ENCODE measurements around the gene GPR143. TPM values are rescaled to one million over a fixed set of nuclear protein-coding genes. Genes with fewer than 3 reads are reported as not detected.

The GPR143 gene
- total and polyA plus RNA-seq, 10 of the 15 experiments (the other 5 are each of a cell fraction or from before 2014, with no cell fraction given), result 0.05 to 0.31 (median 0.15) TPM; not detected in 5

GRCh38 chrX:9681011-9681410 is 84.6 kb downstream of the GPR143 start (continued):
- TF ChIP-seq, protein P1, sequence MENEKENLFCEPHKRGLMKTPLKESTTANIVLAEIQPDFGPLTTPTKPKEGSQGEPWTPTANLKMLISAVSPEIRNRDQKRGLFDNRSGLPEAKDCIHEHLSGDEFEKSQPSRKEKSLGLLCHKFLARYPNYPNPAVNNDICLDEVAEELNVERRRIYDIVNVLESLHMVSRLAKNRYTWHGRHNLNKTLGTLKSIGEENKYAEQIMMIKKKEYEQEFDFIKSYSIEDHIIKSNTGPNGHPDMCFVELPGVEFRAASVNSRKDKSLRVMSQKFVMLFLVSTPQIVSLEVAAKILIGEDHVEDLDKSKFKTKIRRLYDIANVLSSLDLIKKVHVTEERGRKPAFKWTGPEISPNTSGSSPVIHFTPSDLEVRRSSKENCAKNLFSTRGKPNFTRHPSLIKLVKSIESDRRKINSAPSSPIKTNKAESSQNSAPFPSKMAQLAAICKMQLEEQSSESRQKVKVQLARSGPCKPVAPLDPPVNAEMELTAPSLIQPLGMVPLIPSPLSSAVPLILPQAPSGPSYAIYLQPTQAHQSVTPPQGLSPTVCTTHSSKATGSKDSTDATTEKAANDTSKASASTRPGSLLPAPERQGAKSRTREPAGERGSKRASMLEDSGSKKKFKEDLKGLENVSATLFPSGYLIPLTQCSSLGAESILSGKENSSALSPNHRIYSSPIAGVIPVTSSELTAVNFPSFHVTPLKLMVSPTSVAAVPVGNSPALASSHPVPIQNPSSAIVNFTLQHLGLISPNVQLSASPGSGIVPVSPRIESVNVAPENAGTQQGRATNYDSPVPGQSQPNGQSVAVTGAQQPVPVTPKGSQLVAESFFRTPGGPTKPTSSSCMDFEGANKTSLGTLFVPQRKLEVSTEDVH (IDR thresholded peaks at IDR 0.05; ENCODE audit: low read depth, partially characterized antibody), result no peak
- TF ChIP-seq TBL1XR1 (IDR thresholded peaks at IDR 0.05; ENCODE audit: low read depth, low read length), result no peak

GRCh38 chrX:9678215-9678965 is 87.3 kb downstream of the GPR143 start:
- RAD21 ChIA-PET (ENCODE audit: unreplicated experiment), result interaction anchor here (0.6 kb wide), 1 partner anchor 325 kb away, joined by 3 read pairs; no protein-coding TSS in a partner anchor
- TF ChIP-seq ZBTB40 (IDR thresholded peaks at IDR 0.05; ENCODE audit: borderline replicate concordance), result peak; percentile 77
- no peak for TF ChIP-seq HDAC6 (IDR thresholded peaks at IDR 0.05; ENCODE audit: unreplicated experiment)
- BruUV-seq (replicated peaks), result no TSS peak
- no peak overlapping the region for H3K4me3 ChIP-seq
- H3K4me1 ChIP-seq (ENCODE audit: control insufficient read depth, insufficient read depth, low read length), result peaks cover 6% of the 10 kb centered on the region
- no peak overlapping the region for H3K9ac ChIP-seq (ENCODE audit: control insufficient read depth, insufficient read depth, low read length)
- H3K27me3 ChIP-seq (replicated peaks in 1 of 2; ENCODE audit: control insufficient read depth in 2 of 2, insufficient read depth in 2 of 2, low read length in 1 of 2), result no peaks in the 10 kb centered on the region
- intact Hi-C loops (cut with micrococcal nuclease; ENCODE audit: unreplicated experiment), result loop anchor here (5.0 kb wide), 1 partner anchor 326 kb away; no protein-coding TSS in a partner anchor
- WGBS (ENCODE audit: insufficient coverage, insufficient replicate concordance, low lambda C conversion rate, missing lambda C conversion rate), result 83% methylated on average over 3 of the region's 3 CpGs
- FAIRE-seq (no peak), DNase-seq (ENCODE audit: low read depth, low spot score) (no peak), ATAC-seq (no peak)
- in situ Hi-C loops (cut with MboI), result no loop called here
- H3K4me2 ChIP-seq (ENCODE audit: control insufficient read depth, insufficient read depth), result peak overlapping the region; percentile 7; the same call in 1 of the 2 replicates
- CTCF ChIA-PET, result no interaction called here
- H4K20me1 ChIP-seq (ENCODE audit: control insufficient read depth, insufficient read depth), result no peaks in the 10 kb centered on the region
- peaks cover 11% of the 10 kb centered on the region; the same call in 2 of the 3 replicates for H3K9me3 ChIP-seq (replicated peaks; ENCODE audit: control insufficient read depth, insufficient read depth, low read length)
- H3K36me3 ChIP-seq (ENCODE audit: control insufficient read depth in 2 of 2, insufficient read depth in 2 of 2, low read length in 1 of 2), result no peaks in the 10 kb centered on the region; a peak in 1 of 4 replicates
- H3K27ac ChIP-seq (ENCODE audit: control insufficient read depth, insufficient read depth), result peak overlapping the region; percentile 51; the same call in 1 of the 2 replicates
- no peaks in the 10 kb centered on the region for H3K79me2 ChIP-seq (ENCODE audit: control insufficient read depth, insufficient read depth, low read length)
- H2AFZ ChIP-seq (ENCODE audit: control insufficient read depth, low read depth, low read length), result no peak overlapping the region
- SMC1A ChIA-PET (ENCODE audit: uncharacterized antibody, unreplicated experiment), result interaction anchor here (0.5 to 1.3 kb wide), 3 partner anchors 8 to 37 kb away, joined by 3 read pairs; no protein-coding TSS in a partner anchor
- POLR2A ChIA-PET, result no interaction called here

Data from GM12878 (cell line).